Natural killer cell (primary cell): ENCODE data around the gene BDNF. TPM values are rescaled to one million over a fixed set of nuclear protein-coding genes. Genes with fewer than 3 reads are reported as not detected.

ENCODE experiments used
- ATAC-seq, 3 donors: fragments of 150-1000 bp in 2 of 3; fragments of 200-7000 bp in 1 of 3; cut with Tn5 transposase; 1 replicate in 1 of 3; 2 replicates in 2 of 3; pipeline ENCODE4 v1.10.0; 2021; ENCODE audit warnings: mild to moderate bottlenecking in 2 of 3, moderate library complexity in 2 of 3
- DNase-seq, 2 donors: peaks; one replicate each; pipeline versions ENCODE4 v3.0.0 to v3.0.0-alpha.2; 2013 to 2021; ENCODE audit warnings: mixed read lengths in 1 of 2
- H3K27ac ChIP-seq: one replicate; pipeline ENCODE4 v1.5.1; 2013; ENCODE audit warnings: mild to moderate bottlenecking, low read length
- H3K27me3 ChIP-seq: one replicate; pipeline ENCODE4 v1.6.1; 2013; ENCODE audit warnings: low read length; ENCODE audit not compliant: control insufficient read depth, insufficient read depth
- H3K36me3 ChIP-seq: one replicate; pipeline ENCODE4 v1.6.1; 2013; ENCODE audit warnings: low read length; ENCODE audit not compliant: control insufficient read depth, insufficient read depth
- H3K4me1 ChIP-seq: one replicate; pipeline ENCODE4 v1.6.1; 2013; ENCODE audit warnings: low read length; ENCODE audit not compliant: control insufficient read depth, insufficient read depth
- H3K4me3 ChIP-seq: one replicate; pipeline ENCODE4 v1.5.1; 2013; ENCODE audit warnings: low read length
- H3K9me3 ChIP-seq: one replicate; pipeline ENCODE4 v1.6.1; 2013; ENCODE audit warnings: low read length; ENCODE audit not compliant: control insufficient read depth, insufficient read depth
- H3K27ac Mint-ChIP-seq, 2 donors: one replicate each; pipeline ENCODE4 v1.8.0; 2022; ENCODE audit warnings: mild to moderate bottlenecking in 2 of 2, mixed read lengths in 2 of 2, moderate library complexity in 1 of 2
- H3K27me3 Mint-ChIP-seq, 2 donors: one replicate each; pipeline ENCODE4 v1.8.0; 2022; ENCODE audit warnings: low read depth in 2 of 2, mixed read lengths in 2 of 2
- H3K36me3 Mint-ChIP-seq: one replicate; pipeline ENCODE4 v1.8.0; 2022; ENCODE audit warnings: mixed read lengths
- H3K4me1 Mint-ChIP-seq, 2 donors: one replicate each; pipeline ENCODE4 v1.8.0; 2022; ENCODE audit warnings: mixed read lengths in 2 of 2
- H3K4me3 Mint-ChIP-seq: one replicate; pipeline ENCODE4 v1.8.0; 2022; ENCODE audit warnings: mild to moderate bottlenecking, moderate library complexity, mixed read lengths
- H3K9me3 Mint-ChIP-seq, 2 donors: one replicate each; pipeline ENCODE4 v1.8.0; 2022; ENCODE audit warnings: mixed read lengths in 2 of 2
- CTCF ChIP-seq: fragments of 200-600 bp; IDR thresholded peaks from one replicate; pipeline ENCODE4 v1.8.0; 2022; ENCODE audit warnings: antibody characterized with exemption
- WGBS: methylation state at CpG from one replicate; pipeline ENCODE4 v1.1.7; 2013; ENCODE audit warnings: missing lambda C conversion rate; ENCODE audit not compliant: insufficient coverage; 5-methylcytosine and 5-hydroxymethylcytosine counted together
- intact Hi-C: fragments of 100-400 bp; cut with micrococcal nuclease; formaldehyde crosslinking; loops from one replicate; pipeline ENCODE4 v1.14.2; 2022
- total RNA-seq, 4 donors: library from RNA; stranded (reverse); fragments of 120-200 nt in 1 of 4; gene quantifications; one replicate each; pipeline versions ENCODE4 v1.2.3 to v1.2.4, GENCODE V29; 2013 to 2022

Gene BDNF
- total RNA-seq, 3 donors from 2014 or later (not counting 1 experiment from before 2014, with no cell fraction given): not detected

GRCh38 chr11:27660171-27660570, 40.1 kb downstream of the BDNF start:
- Histone ChIP-seq H3K4me1 (no peaks in the 10 kb centered on the region), H3K27ac (no peak overlapping the region), H3K9me3 (peaks cover 3% of the 10 kb centered on the region), H3K27me3 (no peaks in the 10 kb centered on the region), H3K4me3 (no peak overlapping the region), H3K36me3 (no peaks in the 10 kb centered on the region)
- peaks cover 11 to 14% of the 10 kb centered on the region in 2 donors for H3K9me3 Mint-ChIP-seq
- peaks cover 7% of the 10 kb centered on the region for H3K36me3 Mint-ChIP-seq
- no CpG with 5 or more reads among the region's 3 CpGs for WGBS
- no peaks in the 10 kb centered on the region for H3K27me3 Mint-ChIP-seq
- no peak for ATAC-seq
- no peak for DNase-seq
- intact Hi-C loops: no loop called here
- TF ChIP-seq CTCF: no peak
- H3K4me3 Mint-ChIP-seq: no peak overlapping the region
- no peak overlapping the region for H3K27ac Mint-ChIP-seq
- H3K4me1 Mint-ChIP-seq: no peaks in the 10 kb centered on the region

- no peak overlapping the region for H3K4me3 ChIP-seq
- H3K9me3 ChIP-seq: no peaks in the 10 kb centered on the region
- WGBS: 88% methylated on average over 1 of the region's 2 CpGs
- no peaks in the 10 kb centered on the region for H3K27me3 ChIP-seq
- TF ChIP-seq CTCF: no peak
- Mint-ChIP-seq H3K27ac (no peak overlapping the region), H3K9me3 (peaks cover 11 to 14% of the 10 kb centered on the region in 2 donors), H3K27me3 (no peaks in the 10 kb centered on the region), H3K4me1 (no peaks in the 10 kb centered on the region), H3K4me3 (no peak overlapping the region), H3K36me3 (peaks cover 7% of the 10 kb centered on the region)
- no peaks in the 10 kb centered on the region for H3K4me1 ChIP-seq
- DNase-seq (no peak), ATAC-seq (no peak)
- no peaks in the 10 kb centered on the region for H3K36me3 ChIP-seq
- H3K27ac ChIP-seq: no peak overlapping the region
- intact Hi-C loops: no loop called here
Observed at GRCh38 chr11:27658535-27659236, 41.6 kb downstream of the BDNF start.

- 89% methylated on average over 6 of the region's 12 CpGs for WGBS
- TF ChIP-seq CTCF: no peak
- ATAC-seq: no peak
- Histone ChIP-seq H3K36me3 (no peaks in the 10 kb centered on the region), H3K4me3 (no peak overlapping the region), H3K27me3 (no peaks in the 10 kb centered on the region), H3K4me1 (no peaks in the 10 kb centered on the region), H3K9me3 (no peaks in the 10 kb centered on the region), H3K27ac (no peak overlapping the region)
- Mint-ChIP-seq H3K4me3 (no peak overlapping the region), H3K27me3 (no peaks in the 10 kb centered on the region), H3K36me3 (peaks cover 7% of the 10 kb centered on the region), H3K4me1 (no peaks in the 10 kb centered on the region), H3K27ac (no peak overlapping the region), H3K9me3 (peaks cover 11 to 14% of the 10 kb centered on the region in 2 donors)
- no peak for DNase-seq
- intact Hi-C loops: no loop called here
Observed at GRCh38 chr11:27656806-27657483, 43.3 kb downstream of the BDNF start.
